ENCODE data around the gene SEMA6A. TPM values are rescaled to one million over a fixed set of nuclear protein-coding genes. Genes with fewer than 3 reads are reported as not detected.

SEMA6A gene
- total and polyA plus RNA-seq, 10 donors = 0.88 to 78.6 (median 30.4) TPM

GRCh38 chr5:116466727-116467464 is 107.7 kb downstream of the SEMA6A start:
- WGBS, 5 donors = 82 to 89% (median 83%) methylated on average over 7 of the region's 7 CpGs
- intact Hi-C loops (cut with DNase I; ENCODE audit: low total_unique reads) = no loop called here

DNA sequence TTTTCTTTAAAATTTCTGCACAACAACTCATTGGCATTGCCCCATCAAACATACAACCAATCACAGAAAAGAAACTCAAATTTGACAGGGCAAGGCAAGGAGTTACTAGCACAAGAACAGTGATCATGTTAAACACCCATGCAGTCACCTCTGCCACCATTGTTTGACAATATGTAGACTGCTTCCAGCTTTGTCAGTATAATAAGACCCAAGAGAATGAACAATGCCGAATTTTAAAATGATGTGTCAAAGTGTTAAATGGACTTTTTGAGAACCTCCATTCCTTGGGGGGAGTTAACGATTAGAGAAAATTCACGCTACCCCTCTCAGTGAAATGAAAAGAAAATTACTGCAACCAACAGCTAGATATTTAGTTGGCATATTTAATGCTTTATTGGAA is 109.2 kb downstream of the SEMA6A start:
- intact Hi-C loops (cut with DNase I; ENCODE audit: low total_unique reads) = no loop called here
- no peak for DNase-seq
- 90 to 100% (median 94%) methylated on average over 3 of the region's 3 CpGs for WGBS, 5 donors

More at GRCh38 chr5:116466727-116467464, 107.7 kb downstream of the SEMA6A start:
- peaks cover 0 to 46% (median 0%) of the 10 kb centered on the region in 6 donors for H3K36me3 ChIP-seq
- H3K9me3 ChIP-seq = peaks cover 0 to 14% (median 0%) of the 10 kb centered on the region in 8 donors
- no peak for TF ChIP-seq POLR2AphosphoS5 (IDR thresholded peaks at IDR 0.05)
- no peak for TF ChIP-seq CTCF (IDR thresholded peaks at IDR 0.05 in 8 of 11, conservative IDR thresholded peaks at IDR 0.05 in 3 of 11)
- no peak for TF ChIP-seq POLR2A (IDR thresholded peaks at IDR 0.05)
- no peak overlapping the region for H3K27ac ChIP-seq
- H3K4me3 ChIP-seq = no peak overlapping the region
- no peaks in the 10 kb centered on the region for H3K27me3 ChIP-seq (replicated peaks in 1 of 7)
- no peaks in the 10 kb centered on the region for H3K4me1 ChIP-seq
- DNase-seq = no peak

DNA sequence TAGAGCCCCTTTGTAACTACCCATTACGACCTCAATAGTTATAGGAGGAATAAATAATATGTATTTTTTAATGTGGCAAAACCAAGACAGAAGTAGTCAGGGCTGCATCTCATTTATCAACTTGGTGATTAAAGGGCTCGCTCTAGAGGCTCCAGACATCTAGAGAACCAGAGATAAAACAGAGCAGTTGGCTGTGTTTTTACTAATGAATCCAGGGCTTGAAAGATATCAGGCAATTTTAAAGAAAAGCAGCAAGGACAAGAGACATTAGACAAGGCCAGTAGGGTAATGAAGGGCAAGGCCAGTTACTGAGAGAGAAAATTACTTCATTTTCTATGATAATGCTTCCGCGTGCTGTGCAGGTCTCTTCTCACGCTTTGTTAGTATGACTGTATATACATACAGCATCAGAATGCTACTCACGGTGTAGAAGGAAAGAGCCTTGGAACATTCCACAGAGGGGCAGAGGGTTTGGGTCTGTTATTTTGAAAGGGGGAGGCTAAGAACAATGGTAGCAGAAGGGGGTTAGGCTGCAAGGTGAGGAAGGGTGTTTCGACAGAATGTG is 110.4 kb downstream of the SEMA6A start:
- Histone ChIP-seq H3K27me3 (replicated peaks in 1 of 7) (no peaks in the 10 kb centered on the region), H3K4me3 (no peak overlapping the region), H3K27ac (no peak overlapping the region), H3K36me3 (peaks cover 0 to 31% (median 0%) of the 10 kb centered on the region in 6 donors), H3K4me1 (no peaks in the 10 kb centered on the region), H3K9me3 (peaks cover 0 to 14% (median 0%) of the 10 kb centered on the region in 8 donors)
- intact Hi-C loops (cut with DNase I; ENCODE audit: low total_unique reads) = no loop called here
- 77 to 88% (median 88%) methylated on average over 7 of the region's 7 CpGs for WGBS, 5 donors
- DNase-seq = no peak
- no peak for TF ChIP-seq POLR2AphosphoS5 (IDR thresholded peaks at IDR 0.05)
- no peak for TF ChIP-seq CTCF (IDR thresholded peaks at IDR 0.05 in 8 of 11, conservative IDR thresholded peaks at IDR 0.05 in 3 of 11)
- no peak for TF ChIP-seq POLR2A (IDR thresholded peaks at IDR 0.05)

More for the DNA sequence above, 109.2 kb downstream of the SEMA6A start:
- Histone ChIP-seq H3K4me3 (no peak overlapping the region), H3K27ac (no peak overlapping the region), H3K4me1 (no peaks in the 10 kb centered on the region), H3K9me3 (peaks cover 0 to 14% (median 0%) of the 10 kb centered on the region in 8 donors), H3K27me3 (replicated peaks in 1 of 7) (no peaks in the 10 kb centered on the region), H3K36me3 (peaks cover 0 to 35% (median 0%) of the 10 kb centered on the region in 6 donors)
- TF ChIP-seq CTCF (IDR thresholded peaks at IDR 0.05 in 8 of 11, conservative IDR thresholded peaks at IDR 0.05 in 3 of 11) (no peak), POLR2A (IDR thresholded peaks at IDR 0.05) (no peak), POLR2AphosphoS5 (IDR thresholded peaks at IDR 0.05) (no peak)

DNA sequence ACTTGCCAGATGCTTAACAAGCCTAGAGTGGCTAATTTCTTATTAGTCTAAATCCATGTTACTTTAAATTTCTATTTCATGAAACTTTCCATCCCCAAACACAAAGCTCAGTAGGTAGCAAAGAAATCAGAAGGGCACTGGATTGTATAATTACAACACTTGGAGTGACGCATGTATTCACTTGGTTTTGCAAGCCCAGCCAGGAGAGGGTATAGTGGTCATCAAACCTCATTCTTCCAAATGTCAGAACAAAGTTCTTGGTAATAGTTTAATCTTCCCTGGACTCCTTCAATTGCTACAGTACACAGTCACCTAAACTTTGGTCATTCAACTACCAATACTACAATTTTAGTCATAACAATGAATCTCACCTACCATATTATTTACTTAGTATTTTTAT is 112.1 kb downstream of the SEMA6A start:
- no peaks in the 10 kb centered on the region for H3K27me3 ChIP-seq (replicated peaks in 1 of 7)
- DNase-seq = no peak
- H3K9me3 ChIP-seq = no peaks in the 10 kb centered on the region
- no peak overlapping the region for H3K27ac ChIP-seq
- TF ChIP-seq POLR2A (IDR thresholded peaks at IDR 0.05) (no peak), POLR2AphosphoS5 (IDR thresholded peaks at IDR 0.05) (no peak), CTCF (IDR thresholded peaks at IDR 0.05 in 8 of 11, conservative IDR thresholded peaks at IDR 0.05 in 3 of 11) (no peak)
- 92 to 100% (median 96%) methylated on average over 1 of the region's 1 CpG for WGBS, 5 donors
- H3K4me1 ChIP-seq = no peaks in the 10 kb centered on the region
- H3K4me3 ChIP-seq = no peak overlapping the region
- peaks cover 0 to 16% (median 0%) of the 10 kb centered on the region in 6 donors for H3K36me3 ChIP-seq
- intact Hi-C loops (cut with DNase I; ENCODE audit: low total_unique reads) = no loop called here
